ENCODE data around the gene PCDH12.

DNA sequence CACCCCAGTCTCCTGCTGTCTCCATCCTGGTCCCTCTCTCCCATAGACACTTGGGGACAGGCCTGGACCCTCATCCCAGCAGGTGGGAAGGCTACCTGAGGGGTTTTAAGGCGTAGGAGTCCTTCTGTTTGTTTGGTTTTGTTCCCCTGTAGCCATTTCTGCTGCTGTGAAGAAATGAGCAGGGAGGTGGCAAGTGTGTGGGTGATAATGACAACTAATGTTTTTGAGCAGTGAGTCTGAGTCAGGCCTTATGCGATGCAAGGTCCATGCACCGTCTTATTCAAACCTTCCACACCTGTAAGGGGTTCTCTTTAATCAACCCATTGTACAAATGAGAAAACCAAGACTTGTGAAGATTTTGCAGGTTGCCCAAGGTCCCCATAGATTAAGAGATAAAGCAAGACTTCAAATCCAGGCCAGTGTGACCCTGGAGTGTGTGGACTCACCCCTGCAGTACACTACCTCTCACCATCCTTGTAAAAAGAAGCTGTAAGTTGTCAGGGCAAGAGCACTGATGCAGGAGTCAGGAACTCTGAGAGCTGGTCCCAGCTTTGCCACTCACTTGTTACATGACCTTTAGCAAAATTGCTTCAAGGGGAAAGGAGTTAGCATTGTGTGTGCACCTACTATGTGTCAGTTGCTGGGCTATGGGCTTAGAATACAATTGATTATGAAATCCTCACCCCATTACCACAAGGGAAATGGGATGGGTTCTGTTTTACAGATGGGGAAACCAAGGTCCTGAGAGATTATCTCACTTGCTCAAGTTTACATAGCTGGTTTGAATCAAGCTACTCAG lies 7.6 kb downstream of the PCDH12 start:
- TF ChIP-seq, protein P1, sequence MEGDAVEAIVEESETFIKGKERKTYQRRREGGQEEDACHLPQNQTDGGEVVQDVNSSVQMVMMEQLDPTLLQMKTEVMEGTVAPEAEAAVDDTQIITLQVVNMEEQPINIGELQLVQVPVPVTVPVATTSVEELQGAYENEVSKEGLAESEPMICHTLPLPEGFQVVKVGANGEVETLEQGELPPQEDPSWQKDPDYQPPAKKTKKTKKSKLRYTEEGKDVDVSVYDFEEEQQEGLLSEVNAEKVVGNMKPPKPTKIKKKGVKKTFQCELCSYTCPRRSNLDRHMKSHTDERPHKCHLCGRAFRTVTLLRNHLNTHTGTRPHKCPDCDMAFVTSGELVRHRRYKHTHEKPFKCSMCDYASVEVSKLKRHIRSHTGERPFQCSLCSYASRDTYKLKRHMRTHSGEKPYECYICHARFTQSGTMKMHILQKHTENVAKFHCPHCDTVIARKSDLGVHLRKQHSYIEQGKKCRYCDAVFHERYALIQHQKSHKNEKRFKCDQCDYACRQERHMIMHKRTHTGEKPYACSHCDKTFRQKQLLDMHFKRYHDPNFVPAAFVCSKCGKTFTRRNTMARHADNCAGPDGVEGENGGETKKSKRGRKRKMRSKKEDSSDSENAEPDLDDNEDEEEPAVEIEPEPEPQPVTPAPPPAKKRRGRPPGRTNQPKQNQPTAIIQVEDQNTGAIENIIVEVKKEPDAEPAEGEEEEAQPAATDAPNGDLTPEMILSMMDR (IDR thresholded peaks at IDR 0.05 in 2 of 3, conservative IDR thresholded peaks at IDR 0.05 in 1 of 3; ENCODE audit: borderline replicate concordance in 1 of 3, insufficient read depth in 1 of 3, low read depth in 2 of 3, low read length in 2 of 3), result no peak
- no peak for TF ChIP-seq CEBPB (IDR thresholded peaks at IDR 0.05; ENCODE audit: low read depth)
- TF ChIP-seq RAD21 (IDR thresholded peaks at IDR 0.05; ENCODE audit: low read depth), result no peak
- no peak for TF ChIP-seq EZH2phosphoT487 (IDR thresholded peaks at IDR 0.05; ENCODE audit: borderline replicate concordance)
- no peak for TF ChIP-seq REST (IDR thresholded peaks at IDR 0.05; ENCODE audit: low read depth)
- TF ChIP-seq POLR2A (IDR thresholded peaks at IDR 0.05; ENCODE audit: borderline replicate concordance, extremely low read depth, insufficient read depth, insufficient read length), result no peak
- TF ChIP-seq EGR1 (IDR thresholded peaks at IDR 0.05; ENCODE audit: low read depth), result no peak
- no peak for TF ChIP-seq EZH2 (IDR thresholded peaks at IDR 0.05)
- TF ChIP-seq POLR2AphosphoS5 (IDR thresholded peaks at IDR 0.05; ENCODE audit: low read depth, low read length), result no peak

All from HCT116 (cell line).